Mesenteric fat pad (tissue), 1 donor: ENCODE data around the gene SERPINB3. TPM values are rescaled to one million over a fixed set of nuclear protein-coding genes. Genes with fewer than 3 reads are reported as not detected.
"Not testable (repeated sequence)": the region's sequence is repeated elsewhere in the genome, so short reads cannot be mapped to it uniquely, and the experiment has no call there.

Source experiments
- DNase-seq: peaks from one replicate; pipeline ENCODE4 v3.0.0-alpha.2; 2020; ENCODE audit warnings: low spot score
- total RNA-seq: library from RNA; stranded (reverse); fragmentation: NEBNext Ultra II Directional; extraction: Animal tissue kit (Norgen Biotek cat#: 25700); gene quantifications from one replicate; pipeline ENCODE4 v1.2.1, GENCODE V29; 2021
- donor health status: DM: yes; HTN: yes; CAD: no.

The SERPINB3 gene
- total RNA-seq, 1 donor from 2014 or later = not detected

GRCh38 chr18:63648241-63648640 lies 13.5 kb downstream of the SERPINB3 start:
- DNase-seq = no peak

DNA sequence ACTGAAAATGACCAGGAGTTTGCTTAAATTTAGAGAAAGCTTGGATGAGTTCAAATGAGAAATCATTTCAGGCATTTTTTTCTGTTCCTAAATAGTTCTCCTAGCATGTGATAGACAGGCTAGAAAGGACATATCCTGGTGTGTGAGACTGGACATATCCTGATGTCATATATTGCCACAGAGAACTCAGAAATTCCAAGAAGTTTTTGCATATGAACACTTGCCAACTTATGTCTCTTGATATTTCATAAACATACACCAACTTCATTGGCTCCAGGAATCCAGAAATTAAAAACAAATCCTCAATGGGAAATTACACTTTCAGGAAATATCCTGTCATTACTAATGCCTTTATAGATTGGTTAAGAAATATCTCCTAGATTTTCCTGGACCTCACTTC lies 14.8 kb downstream of the SERPINB3 start:
- no peak for DNase-seq

GRCh38 chr18:63644694-63645093 lies 17.0 kb downstream of the SERPINB3 start:
- not testable (repeated sequence) for DNase-seq

- DNase-seq = not testable (repeated sequence)
Observed at GRCh38 chr18:63644142-63644541, 17.6 kb downstream of the SERPINB3 start, which contains the start of gene SERPINB4. TSS of gene SERPINB4 (minus strand) at chr18:63644256. CDS start at chr18:63643577, 679 bp downstream.

- not testable (repeated sequence) for DNase-seq
Observed at GRCh38 chr18:63642668-63643356, 18.9 kb downstream of the SERPINB3 start.

DNA sequence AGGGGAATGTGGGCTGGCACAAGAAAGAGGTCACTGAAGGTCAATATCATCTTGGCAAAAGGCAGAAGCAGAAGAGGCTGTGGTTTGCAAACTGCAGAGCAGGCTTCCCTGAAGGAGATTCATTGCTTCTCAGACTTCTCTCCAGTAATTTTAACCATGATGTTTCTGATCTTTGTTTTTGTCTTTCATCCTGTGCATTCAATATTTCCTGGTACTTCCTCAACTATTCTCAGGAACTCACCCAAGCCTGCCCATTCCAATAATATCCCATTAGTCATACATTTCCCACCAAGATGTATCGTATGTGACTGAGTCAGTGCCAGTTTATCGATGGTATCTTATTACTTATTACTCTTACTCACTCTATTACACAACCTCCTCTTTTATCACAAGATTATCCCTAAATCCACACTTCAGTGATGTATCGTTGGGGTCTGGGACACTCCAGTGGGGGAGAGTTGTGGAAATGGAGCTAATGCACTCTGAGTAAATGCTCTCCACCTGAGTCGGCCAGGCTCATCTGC lies 20.5 kb downstream of the SERPINB3 start:
- DNase-seq = not testable (repeated sequence)

GRCh38 chr18:63637703-63638102 lies 24.0 kb downstream of the SERPINB3 start:
- no peak for DNase-seq

DNA sequence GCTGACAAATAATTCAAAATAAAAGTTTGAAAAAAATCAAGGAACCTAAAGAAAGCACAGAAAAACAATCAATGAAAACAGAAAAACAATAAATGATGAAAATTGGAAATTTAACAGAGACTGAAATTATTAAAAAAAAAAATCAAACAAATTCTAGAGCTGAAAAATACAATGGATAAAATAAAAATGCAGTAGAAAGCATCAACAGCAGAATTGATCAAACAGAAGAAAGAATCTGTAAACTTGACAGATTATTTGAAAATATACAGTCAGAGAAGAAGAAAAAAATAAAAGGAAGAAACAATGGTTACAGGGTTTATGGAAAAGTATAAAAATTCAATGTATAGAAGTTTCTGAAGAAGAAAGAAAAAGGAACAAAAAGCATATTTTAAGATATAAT lies 33.9 kb downstream of the SERPINB3 start:
- DNase-seq = no peak

DNA sequence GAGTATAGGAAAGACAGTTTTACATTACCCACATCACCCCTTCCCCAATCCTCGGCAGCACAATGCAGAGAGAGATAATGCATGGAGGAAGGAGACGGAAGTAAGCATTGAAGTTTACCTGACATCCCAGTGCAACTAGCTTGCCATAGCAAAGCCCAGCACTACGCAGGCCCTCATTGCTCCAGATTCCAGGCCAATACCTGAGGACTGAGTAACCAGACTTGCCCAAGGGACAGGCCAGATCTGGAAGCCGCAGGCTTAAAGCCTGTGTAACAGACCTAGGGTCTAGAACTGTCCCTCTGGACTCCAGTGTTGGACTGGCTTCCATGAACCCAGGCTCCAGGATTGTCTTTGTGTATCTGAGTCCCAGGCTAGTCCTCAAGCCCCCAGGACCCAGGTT lies 35.3 kb downstream of the SERPINB3 start:
- no peak for DNase-seq

GRCh38 chr18:63624863-63625262 lies 36.8 kb downstream of the SERPINB3 start:
- DNase-seq = no peak

DNA sequence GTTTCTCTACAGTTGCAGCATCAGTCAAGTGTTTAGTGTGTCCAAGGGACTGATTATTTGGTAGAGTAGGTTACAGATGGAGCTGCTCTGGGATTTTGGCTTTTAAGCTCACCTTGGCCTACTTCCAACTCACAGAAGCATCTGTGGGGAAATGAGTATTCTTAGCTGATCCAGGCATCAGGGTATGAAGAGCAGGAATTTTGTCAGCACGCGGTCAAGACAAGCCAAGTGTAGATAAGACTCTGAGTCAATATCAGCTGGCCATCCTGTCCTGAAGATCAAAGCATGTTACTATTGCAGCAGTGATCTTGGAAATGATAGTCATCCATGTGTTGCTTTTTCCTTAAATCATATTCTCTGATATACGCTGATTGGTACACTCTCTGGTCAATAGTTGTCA lies 42.0 kb downstream of the SERPINB3 start:
- DNase-seq = no peak

DNA sequence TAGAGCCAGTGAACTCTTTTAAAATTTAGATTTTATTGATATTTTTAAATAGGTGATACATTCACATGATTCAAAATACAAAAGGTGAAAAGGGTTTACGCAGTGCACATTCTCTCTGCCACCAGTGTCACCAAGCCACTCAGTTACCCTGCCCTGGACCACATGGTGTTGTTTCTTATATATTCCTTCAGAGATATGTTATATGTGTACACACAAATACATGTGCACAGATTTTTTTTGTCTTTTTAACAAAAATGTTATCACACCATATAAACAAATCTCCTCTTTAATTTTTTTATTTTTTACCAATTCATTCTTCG lies 43.8 kb downstream of the SERPINB3 start:
- DNase-seq = no peak

GRCh38 chr18:63617049-63617914 lies 44.4 kb downstream of the SERPINB3 start:
- no peak for DNase-seq

GRCh38 chr18:63613420-63613819 lies 48.3 kb downstream of the SERPINB3 start:
- no peak for DNase-seq

GRCh38 chr18:63606526-63606925 lies 55.2 kb downstream of the SERPINB3 start:
- no peak for DNase-seq

Other genes with a start within 250 kb of the SERPINB3 start
- 47.9 TPM for gene VPS4B, start 239.4 kb downstream of the SERPINB3 start, total RNA-seq
- gene SERPINB5, start 184.9 kb downstream of the SERPINB3 start, total RNA-seq = not detected
- gene SERPINB12, start 119.5 kb downstream of the SERPINB3 start, total RNA-seq = not detected
- not detected for gene SERPINB13, start 74.5 kb downstream of the SERPINB3 start, total RNA-seq
- not detected for gene SERPINB4, start 17.6 kb downstream of the SERPINB3 start, total RNA-seq
- gene SERPINB11, start 41.1 kb upstream of the SERPINB3 start, total RNA-seq = not detected
- not detected for gene SERPINB7, start 113.5 kb upstream of the SERPINB3 start, total RNA-seq
- 6.6 TPM for gene SERPINB2, start 225.8 kb upstream of the SERPINB3 start, total RNA-seq
- not detected for gene SERPINB10, start 246.1 kb upstream of the SERPINB3 start, total RNA-seq